AG09309 (cell line): ENCODE data around the gene GIPC2.

Experiments
- DNase-seq: peaks from one replicate; pipeline ENCODE4 v3.0.0-alpha.2; 2010; ENCODE audit warnings: low read depth
- H3K4me3 ChIP-seq: 2 replicates; pipeline ENCODE4 v1.5.1; 2011; ENCODE audit warnings: mild to moderate bottlenecking, low read depth, low read length, moderate library complexity; ENCODE audit not compliant: control insufficient read depth
- CTCF ChIP-seq: IDR thresholded peaks from 2 replicates; pipeline ENCODE4 v1.5.1; 2011; ENCODE audit warnings: mild to moderate bottlenecking, low read depth, low read length, inconsistent platforms; ENCODE audit not compliant: insufficient read depth, control insufficient read depth; ENCODE audit errors: missing control alignments

Gene GIPC2

DNA sequence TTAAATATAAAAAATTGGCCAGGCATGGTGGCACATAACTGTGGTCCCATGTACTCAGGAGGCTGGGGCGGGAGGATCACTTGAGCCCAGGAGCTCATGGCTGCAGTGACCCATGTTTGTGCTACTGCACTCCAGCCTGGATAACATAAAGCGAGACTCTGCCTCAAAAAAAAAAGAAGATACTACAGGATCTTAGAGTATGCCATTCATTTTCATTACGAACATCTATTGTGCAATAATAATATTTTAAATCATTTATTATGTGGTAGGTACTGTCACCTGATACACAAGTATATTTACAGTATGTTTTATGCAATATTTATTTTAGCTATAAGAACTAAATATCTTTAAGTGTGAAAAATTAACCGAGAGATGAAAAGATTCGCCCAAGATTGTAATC is 9.3 kb upstream of the GIPC2 start:
- no peak for TF ChIP-seq CTCF
- no peak for DNase-seq
- H3K4me3 ChIP-seq, result no peak overlapping the region

- H3K4me3 ChIP-seq, result no peak overlapping the region
- DNase-seq, result no peak
- no peak for TF ChIP-seq CTCF
Measured at GRCh38 chr1:78038071-78038470, 7.7 kb upstream of the GIPC2 start.

- TF ChIP-seq CTCF, result no peak
- H3K4me3 ChIP-seq, result no peak overlapping the region
- no peak for DNase-seq
Measured at GRCh38 chr1:78038491-78038939, 7.3 kb upstream of the GIPC2 start.

DNA sequence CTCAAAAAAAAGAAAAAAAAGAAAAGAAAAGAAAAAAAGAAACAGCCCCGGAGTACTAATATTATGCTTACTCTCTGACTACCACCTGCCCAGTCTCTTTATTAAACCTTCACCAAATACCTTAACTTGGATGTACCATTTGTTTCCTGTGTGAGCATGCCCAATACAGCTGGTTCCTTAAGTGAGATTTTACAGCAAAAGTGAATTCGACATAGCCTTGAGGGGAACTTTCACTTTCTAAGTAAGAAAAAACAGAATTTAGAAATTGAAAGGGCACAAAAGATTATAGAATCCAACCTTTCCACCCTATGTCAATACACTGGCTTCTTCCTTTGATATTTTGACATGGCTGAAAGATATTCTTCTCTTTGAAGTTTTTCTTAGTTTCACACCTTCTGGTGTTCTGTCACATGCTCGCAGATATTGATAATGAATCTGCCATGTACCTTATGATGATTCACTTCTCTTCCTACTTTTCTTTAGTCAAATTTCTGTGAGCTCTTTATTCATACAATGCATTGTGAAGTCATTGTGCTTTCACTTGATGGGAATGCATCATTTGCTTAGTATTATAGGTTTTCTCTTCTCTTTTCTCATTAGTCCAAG is 5.2 kb upstream of the GIPC2 start:
- no peak for DNase-seq
- no peak for TF ChIP-seq CTCF
- H3K4me3 ChIP-seq, result no peak overlapping the region

DNA sequence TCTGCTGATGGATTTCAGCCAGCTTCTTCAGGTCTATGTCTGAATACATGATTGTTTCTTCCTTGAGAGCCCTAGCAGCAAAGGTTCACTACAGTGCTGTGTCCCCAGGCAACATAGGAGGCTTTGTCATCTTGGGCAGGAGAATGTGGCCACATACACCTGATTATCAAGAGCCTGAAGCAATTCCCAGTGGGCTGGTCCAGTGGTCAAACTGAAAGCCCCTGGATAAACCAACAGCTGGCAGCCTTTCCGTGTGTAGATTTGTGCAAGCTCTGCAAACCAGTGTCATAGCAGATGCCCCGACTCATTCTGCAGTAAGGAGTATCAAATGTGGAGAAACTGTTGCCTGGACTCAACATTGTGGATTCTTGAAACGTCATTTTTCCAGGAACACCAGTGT is 2.3 kb upstream of the GIPC2 start:
- no peak overlapping the region for H3K4me3 ChIP-seq
- no peak for TF ChIP-seq CTCF
- no peak for DNase-seq

- no peak overlapping the region for H3K4me3 ChIP-seq
- no peak for DNase-seq
- no peak for TF ChIP-seq CTCF
Measured at GRCh38 chr1:78044796-78045562, 787 bp upstream of the GIPC2 start.
